ENCODE measurements around the gene POLE. TPM values are rescaled to one million over a fixed set of nuclear protein-coding genes. Genes with fewer than 3 reads are reported as not detected.

The POLE gene
- total RNA-seq, 1 experiment from 2014 or later, result 144 TPM

DNA sequence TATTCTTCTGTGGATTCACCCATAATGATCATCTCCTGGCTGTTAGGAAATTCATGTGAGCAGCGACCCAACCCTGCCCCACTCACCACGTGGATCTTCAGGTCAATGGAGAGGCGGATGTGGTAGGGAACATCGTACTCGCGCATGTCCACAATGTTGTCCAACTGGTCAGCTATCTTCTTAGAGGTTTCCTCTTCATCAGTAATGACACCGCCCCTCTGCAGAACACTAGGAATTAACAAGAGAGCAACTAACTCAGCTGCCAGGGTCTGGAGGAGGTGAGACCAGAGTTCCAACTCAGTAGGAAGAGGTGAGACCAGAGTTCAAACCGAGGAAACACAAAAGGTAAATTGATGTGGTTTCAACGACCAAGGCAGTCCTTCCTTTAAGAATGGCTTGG, 9.7 kb downstream of the POLE start:
- H3K4me1 Mint-ChIP-seq, result no peaks in the 10 kb centered on the region
- ChIA-PET POLR2A (no interaction called here), CTCF (no interaction called here)
- DNase-seq (ENCODE audit: low spot score), result no peak
- no peak for ATAC-seq
- H3K27ac Mint-ChIP-seq, result no peak overlapping the region; the same call in 1 of the 2 replicates
- TF ChIP-seq HMGA2 (CRISPR knock-in tag; IDR thresholded peaks at IDR 0.05), result no peak
- H3K9me3 Mint-ChIP-seq, result no peaks in the 10 kb centered on the region
- no peak overlapping the region for H3K4me3 Mint-ChIP-seq
- H3K36me3 Mint-ChIP-seq, result peaks cover 70% of the 10 kb centered on the region
- H3K27me3 Mint-ChIP-seq (ENCODE audit: low read depth), result no peaks in the 10 kb centered on the region

DNA sequence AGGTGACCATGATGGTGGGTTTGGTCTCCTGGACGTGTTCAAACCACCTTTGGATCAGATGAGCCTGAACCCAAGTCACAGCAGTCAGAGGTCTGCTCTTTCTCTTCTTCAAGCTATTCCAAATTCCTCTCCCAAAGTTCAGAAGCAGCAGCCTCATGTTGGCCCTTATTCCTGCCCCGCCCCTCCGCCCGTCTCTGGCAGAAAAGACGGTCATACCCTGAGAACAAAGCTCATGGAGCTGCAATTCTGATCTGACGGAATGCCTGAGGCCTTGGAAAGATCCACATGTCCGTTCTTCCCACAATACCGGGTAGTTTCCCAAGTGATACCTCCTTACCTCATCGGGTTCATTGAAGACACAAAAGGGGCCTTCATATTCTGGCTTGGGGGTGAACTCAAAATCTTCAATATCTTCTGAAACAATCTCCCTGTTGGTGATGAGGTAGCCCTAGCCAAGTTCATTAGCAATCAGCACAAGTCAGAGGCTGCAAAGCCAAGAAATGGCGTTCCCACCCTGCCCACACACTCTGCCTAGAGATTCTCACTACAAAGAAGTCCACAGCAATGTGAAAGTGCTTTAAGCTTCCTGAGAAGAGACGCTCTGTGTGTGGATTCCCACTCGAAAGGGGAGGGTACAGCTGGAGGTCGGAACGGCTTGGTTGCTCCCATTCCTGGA, 11.2 kb downstream of the POLE start:
- Mint-ChIP-seq H3K27ac (no peak overlapping the region), H3K27me3 (ENCODE audit: low read depth) (no peaks in the 10 kb centered on the region), H3K4me1 (no peaks in the 10 kb centered on the region), H3K9me3 (no peaks in the 10 kb centered on the region), H3K36me3 (peaks cover 80% of the 10 kb centered on the region), H3K4me3 (no peak overlapping the region)
- TF ChIP-seq AFF4 (CRISPR knock-in tag; IDR thresholded peaks at IDR 0.05; ENCODE audit: borderline replicate concordance) (no peak), FOXK1 (CRISPR knock-in tag; IDR thresholded peaks at IDR 0.05) (no peak), ZNF317 (CRISPR knock-in tag; IDR thresholded peaks at IDR 0.05; ENCODE audit: borderline replicate concordance, low read depth) (no peak), ATF3 (CRISPR knock-in tag; conservative IDR thresholded peaks at IDR 0.05) (no peak), ELF4 (CRISPR knock-in tag; IDR thresholded peaks at IDR 0.05; ENCODE audit: low read depth) (no peak), ZNF396 (CRISPR knock-in tag; IDR thresholded peaks at IDR 0.05; ENCODE audit: borderline replicate concordance) (no peak)
- TF ChIP-seq, protein P1, sequence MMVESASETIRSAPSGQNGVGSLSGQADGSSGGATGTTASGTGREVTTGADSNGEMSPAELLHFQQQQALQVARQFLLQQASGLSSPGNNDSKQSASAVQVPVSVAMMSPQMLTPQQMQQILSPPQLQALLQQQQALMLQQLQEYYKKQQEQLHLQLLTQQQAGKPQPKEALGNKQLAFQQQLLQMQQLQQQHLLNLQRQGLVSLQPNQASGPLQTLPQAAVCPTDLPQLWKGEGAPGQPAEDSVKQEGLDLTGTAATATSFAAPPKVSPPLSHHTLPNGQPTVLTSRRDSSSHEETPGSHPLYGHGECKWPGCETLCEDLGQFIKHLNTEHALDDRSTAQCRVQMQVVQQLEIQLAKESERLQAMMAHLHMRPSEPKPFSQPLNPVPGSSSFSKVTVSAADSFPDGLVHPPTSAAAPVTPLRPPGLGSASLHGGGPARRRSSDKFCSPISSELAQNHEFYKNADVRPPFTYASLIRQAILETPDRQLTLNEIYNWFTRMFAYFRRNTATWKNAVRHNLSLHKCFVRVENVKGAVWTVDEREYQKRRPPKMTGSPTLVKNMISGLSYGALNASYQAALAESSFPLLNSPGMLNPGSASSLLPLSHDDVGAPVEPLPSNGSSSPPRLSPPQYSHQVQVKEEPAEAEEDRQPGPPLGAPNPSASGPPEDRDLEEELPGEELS (CRISPR knock-in tag; IDR thresholded peaks at IDR 0.05), result no peak
- TF ChIP-seq, protein P2, sequence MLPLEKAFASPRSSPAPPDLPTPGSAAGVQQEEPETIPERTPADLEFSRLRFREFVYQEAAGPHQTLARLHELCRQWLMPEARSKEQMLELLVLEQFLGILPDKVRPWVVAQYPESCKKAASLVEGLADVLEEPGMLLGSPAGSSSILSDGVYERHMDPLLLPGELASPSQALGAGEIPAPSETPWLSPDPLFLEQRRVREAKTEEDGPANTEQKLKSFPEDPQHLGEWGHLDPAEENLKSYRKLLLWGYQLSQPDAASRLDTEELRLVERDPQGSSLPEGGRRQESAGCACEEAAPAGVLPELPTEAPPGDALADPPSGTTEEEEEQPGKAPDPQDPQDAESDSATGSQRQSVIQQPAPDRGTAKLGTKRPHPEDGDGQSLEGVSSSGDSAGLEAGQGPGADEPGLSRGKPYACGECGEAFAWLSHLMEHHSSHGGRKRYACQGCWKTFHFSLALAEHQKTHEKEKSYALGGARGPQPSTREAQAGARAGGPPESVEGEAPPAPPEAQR (CRISPR knock-in tag; IDR thresholded peaks at IDR 0.05), result no peak
- POLR2A ChIA-PET, result no interaction called here
- DNase-seq (ENCODE audit: low spot score) (no peak), ATAC-seq (no peak)
- CTCF ChIA-PET, result no interaction called here

DNA sequence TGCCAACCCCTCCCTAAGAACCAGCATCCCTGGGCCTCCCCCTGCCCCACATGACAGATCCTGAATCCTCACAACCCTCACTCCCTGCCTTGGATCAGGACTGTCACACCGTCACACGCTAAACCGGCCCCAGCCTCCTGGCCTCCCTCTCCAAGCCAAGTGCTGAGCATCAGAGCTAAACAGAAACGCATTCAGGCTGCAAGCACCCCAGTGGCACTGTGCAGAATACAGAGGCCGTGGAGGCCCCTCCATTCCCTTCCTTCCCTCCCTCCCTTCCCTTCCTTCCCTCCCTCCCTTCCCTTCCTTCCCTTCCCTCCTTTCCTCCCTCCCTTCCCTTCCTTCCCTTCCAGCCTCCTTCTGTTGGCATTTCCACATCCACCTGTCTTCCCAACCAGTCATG, 12.6 kb downstream of the POLE start:
- Mint-ChIP-seq H3K4me3 (no peak overlapping the region), H3K36me3 (peaks cover 81% of the 10 kb centered on the region), H3K27ac (no peak overlapping the region), H3K4me1 (no peaks in the 10 kb centered on the region), H3K9me3 (no peaks in the 10 kb centered on the region), H3K27me3 (ENCODE audit: low read depth) (no peaks in the 10 kb centered on the region)
- CTCF ChIA-PET, result no interaction called here
- POLR2A ChIA-PET, result no interaction called here
- ATAC-seq, result no peak
- TF ChIP-seq ELF4 (CRISPR knock-in tag; IDR thresholded peaks at IDR 0.05; ENCODE audit: low read depth), result no peak
- TF ChIP-seq CREB1 (CRISPR knock-in tag; IDR thresholded peaks at IDR 0.05), result no peak
- no peak for TF ChIP-seq GTF2I (CRISPR knock-in tag; conservative IDR thresholded peaks at IDR 0.05)
- TF ChIP-seq E2F5 (CRISPR knock-in tag; IDR thresholded peaks at IDR 0.05), result no peak
- no peak for TF ChIP-seq SMAD3 (CRISPR knock-in tag; IDR thresholded peaks at IDR 0.05; ENCODE audit: borderline replicate concordance)
- TF ChIP-seq, protein P3, sequence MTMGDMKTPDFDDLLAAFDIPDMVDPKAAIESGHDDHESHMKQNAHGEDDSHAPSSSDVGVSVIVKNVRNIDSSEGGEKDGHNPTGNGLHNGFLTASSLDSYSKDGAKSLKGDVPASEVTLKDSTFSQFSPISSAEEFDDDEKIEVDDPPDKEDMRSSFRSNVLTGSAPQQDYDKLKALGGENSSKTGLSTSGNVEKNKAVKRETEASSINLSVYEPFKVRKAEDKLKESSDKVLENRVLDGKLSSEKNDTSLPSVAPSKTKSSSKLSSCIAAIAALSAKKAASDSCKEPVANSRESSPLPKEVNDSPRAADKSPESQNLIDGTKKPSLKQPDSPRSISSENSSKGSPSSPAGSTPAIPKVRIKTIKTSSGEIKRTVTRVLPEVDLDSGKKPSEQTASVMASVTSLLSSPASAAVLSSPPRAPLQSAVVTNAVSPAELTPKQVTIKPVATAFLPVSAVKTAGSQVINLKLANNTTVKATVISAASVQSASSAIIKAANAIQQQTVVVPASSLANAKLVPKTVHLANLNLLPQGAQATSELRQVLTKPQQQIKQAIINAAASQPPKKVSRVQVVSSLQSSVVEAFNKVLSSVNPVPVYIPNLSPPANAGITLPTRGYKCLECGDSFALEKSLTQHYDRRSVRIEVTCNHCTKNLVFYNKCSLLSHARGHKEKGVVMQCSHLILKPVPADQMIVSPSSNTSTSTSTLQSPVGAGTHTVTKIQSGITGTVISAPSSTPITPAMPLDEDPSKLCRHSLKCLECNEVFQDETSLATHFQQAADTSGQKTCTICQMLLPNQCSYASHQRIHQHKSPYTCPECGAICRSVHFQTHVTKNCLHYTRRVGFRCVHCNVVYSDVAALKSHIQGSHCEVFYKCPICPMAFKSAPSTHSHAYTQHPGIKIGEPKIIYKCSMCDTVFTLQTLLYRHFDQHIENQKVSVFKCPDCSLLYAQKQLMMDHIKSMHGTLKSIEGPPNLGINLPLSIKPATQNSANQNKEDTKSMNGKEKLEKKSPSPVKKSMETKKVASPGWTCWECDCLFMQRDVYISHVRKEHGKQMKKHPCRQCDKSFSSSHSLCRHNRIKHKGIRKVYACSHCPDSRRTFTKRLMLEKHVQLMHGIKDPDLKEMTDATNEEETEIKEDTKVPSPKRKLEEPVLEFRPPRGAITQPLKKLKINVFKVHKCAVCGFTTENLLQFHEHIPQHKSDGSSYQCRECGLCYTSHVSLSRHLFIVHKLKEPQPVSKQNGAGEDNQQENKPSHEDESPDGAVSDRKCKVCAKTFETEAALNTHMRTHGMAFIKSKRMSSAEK (CRISPR knock-in tag; IDR thresholded peaks at IDR 0.05; ENCODE audit: borderline replicate concordance), result no peak
- TF ChIP-seq, protein P2 (CRISPR knock-in tag; IDR thresholded peaks at IDR 0.05), result no peak
- TF ChIP-seq TEAD4 (CRISPR knock-in tag; IDR thresholded peaks at IDR 0.05), result no peak
- no peak for DNase-seq (ENCODE audit: low spot score)

Data from WTC11 (cell line).